Spleen (tissue), 11 donors: ENCODE data around the gene GNAT3. TPM values are rescaled to one million over a fixed set of nuclear protein-coding genes. Genes with fewer than 3 reads are reported as not detected.
A peak's percentile ranks its signal among the peaks of the same experiment; 100 is the strongest.

Experiments
- DNase-seq: peaks from one replicate; pipeline ENCODE4 v3.0.0-alpha.2; 2020
- H3K27ac ChIP-seq, 8 donors: fragments of 200-600 bp; sonication (generic) in 7 of 8; 1 replicate in 4 of 8; 2 replicates in 4 of 8; pipeline versions ENCODE4 v1.5.0 to v1.8.0; 2016 to 2021; ENCODE audit warnings: inconsistent platforms in 4 of 8, mild to moderate bottlenecking in 4 of 8, moderate library complexity in 1 of 8
- H3K27me3 ChIP-seq, 7 donors: fragments of 200-600 bp; sonication (generic) in 6 of 7; replicated peaks in 1 of 7; 1 replicate in 4 of 7; 2 replicates in 3 of 7; pipeline versions ENCODE4 v1.5.0 to v1.8.0; 2016 to 2021; ENCODE audit warnings: inconsistent platforms in 3 of 7, mild to moderate bottlenecking in 1 of 7
- H3K36me3 ChIP-seq, 6 donors: fragments of 200-600 bp; sonication (generic) in 5 of 6; 1 replicate in 4 of 6; 2 replicates in 2 of 6; pipeline versions ENCODE4 v1.5.0 to v1.8.0; 2016 to 2021; ENCODE audit warnings: inconsistent platforms in 2 of 6
- H3K4me1 ChIP-seq, 6 donors: fragments of 200-600 bp; sonication (generic) in 5 of 6; 1 replicate in 3 of 6; 2 replicates in 3 of 6; pipeline versions ENCODE4 v1.5.0 to v1.8.0; 2016 to 2021; ENCODE audit warnings: inconsistent platforms in 3 of 6
- H3K4me3 ChIP-seq, 8 donors: fragments of 200-600 bp; sonication (generic) in 7 of 8; 1 replicate in 4 of 8; 2 replicates in 4 of 8; pipeline versions ENCODE4 v1.5.0 to v1.8.0; 2016 to 2021; ENCODE audit warnings: inconsistent platforms in 4 of 8, mild to moderate bottlenecking in 4 of 8, moderate library complexity in 2 of 8
- H3K9me3 ChIP-seq, 8 donors: fragments of 200-600 bp; sonication (generic) in 7 of 8; 1 replicate in 4 of 8; 2 replicates in 4 of 8; pipeline versions ENCODE4 v1.5.0 to v1.8.0; 2016 to 2021; ENCODE audit warnings: inconsistent platforms in 4 of 8
- CTCF ChIP-seq, 11 experiments: fragments of 200-600 bp in 7 of 11; fragments of 450-650 bp in 4 of 11; sonication (generic) in 4 of 11; IDR thresholded peaks in 8 of 11; conservative IDR thresholded peaks in 3 of 11; 1 replicate in 7 of 11; 2 replicates in 4 of 11; pipeline versions ENCODE4 v1.4.0 to v1.8.0; 2016 to 2021; ENCODE audit warnings: antibody characterized with exemption in 11 of 11, inconsistent platforms in 4 of 11, mild to moderate bottlenecking in 1 of 11
- POLR2A ChIP-seq, 3 donors: fragments of 450-650 bp; IDR thresholded peaks; one replicate each; pipeline ENCODE4 v1.5.1; 2017; ENCODE audit warnings: antibody characterized with exemption in 3 of 3, mild to moderate bottlenecking in 1 of 3
- POLR2AphosphoS5 ChIP-seq, 3 donors: sonication (generic); formaldehyde crosslinking; IDR thresholded peaks; one replicate each; pipeline ENCODE4 v1.5.1; 2017; ENCODE audit warnings: antibody characterized with exemption in 3 of 3
- WGBS, 5 donors: extraction: QIAGEN DNeasy Blood & Tissue Kit in 3 of 5; methylation state at CpG; one replicate each; pipeline versions ENCODE4 v1.1.5 to v1.1.7; 2013 to 2018; 5-methylcytosine and 5-hydroxymethylcytosine counted together
- intact Hi-C: fragments of 100-400 bp; cut with DNase I; formaldehyde crosslinking; loops from one replicate; pipeline ENCODE4 v1.15.0; 2023; ENCODE audit warnings: low total_unique reads
- polyA plus RNA-seq, 3 donors: library from polyadenylated mRNA; stranded (reverse); fragments of 200-250 nt; gene quantifications; one replicate each; pipeline ENCODE4 v1.2.1, GENCODE V29; 2013
- total RNA-seq, 7 donors: library from RNA; depleted of rRNA in 3 of 7; stranded (reverse); fragments of >200 nt in 3 of 7; fragmentation: NEBNext Ultra II Directional in 4 of 7; extraction: Animal tissue kit (Norgen Biotek cat#: 25700) in 4 of 7; gene quantifications; one replicate each; pipeline versions ENCODE4 v1.1.0 to v1.2.1, GENCODE V29; 2016 to 2021
- donor health status: healthy with polysubstance abuse.
- donor health status: DM: no; HTN: no; CAD: no; lungs with moderate emphysema.
- donor health status: DM: no; HTN: no; CAD: no.
- donor health status: Bipolar disorder and iron deficiency.
- donor health status: healthy.
- donor health status: DM: no; HTN: no; CAD: no.
- donor health status: DM: yes; HTN: yes; CAD: no.

Gene GNAT3
- total and polyA plus RNA-seq, 10 donors: not detected

DNA sequence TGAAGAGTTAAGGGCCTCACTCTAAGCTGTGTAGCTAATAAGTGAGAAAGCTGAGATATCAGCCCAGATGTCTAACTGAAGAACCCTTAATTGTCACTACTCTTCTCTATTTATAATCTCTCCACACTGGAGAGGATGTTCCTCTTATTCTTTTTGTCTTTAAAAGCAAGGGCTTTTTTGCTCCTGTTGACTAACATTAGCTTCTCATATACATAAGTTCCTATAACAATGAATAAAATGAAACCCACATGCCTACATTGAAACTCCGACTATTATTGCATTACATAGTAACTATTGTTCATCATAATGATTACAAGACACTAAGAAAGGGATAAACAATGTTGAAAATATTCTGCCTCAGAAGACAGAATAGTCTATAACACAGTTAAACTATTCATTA, 67.1 kb downstream of the GNAT3 start:
- intact Hi-C loops: no loop called here
- no peaks in the 10 kb centered on the region for H3K36me3 ChIP-seq
- H3K9me3 ChIP-seq: no peaks in the 10 kb centered on the region
- peaks cover 0 to 26% (median 5%) of the 10 kb centered on the region in 6 donors for H3K4me1 ChIP-seq
- WGBS, 5 donors: 86 to 91% (median 86%) methylated on average over 1 of the region's 1 CpG
- no peak for DNase-seq
- no peaks in the 10 kb centered on the region for H3K27me3 ChIP-seq
- no peak overlapping the region for H3K27ac ChIP-seq
- TF ChIP-seq CTCF (IDR thresholded peaks at IDR 0.05 in 8 of 11, conservative IDR thresholded peaks at IDR 0.05 in 3 of 11) (no peak), POLR2A (IDR thresholded peaks at IDR 0.05) (no peak), POLR2AphosphoS5 (IDR thresholded peaks at IDR 0.05) (no peak)
- H3K4me3 ChIP-seq: no peak overlapping the region

- H3K4me1 ChIP-seq: peaks cover 0 to 27% (median 5%) of the 10 kb centered on the region in 6 donors
- no peaks in the 10 kb centered on the region for H3K27me3 ChIP-seq
- DNase-seq: no peak
- TF ChIP-seq POLR2A (IDR thresholded peaks at IDR 0.05) (no peak), POLR2AphosphoS5 (IDR thresholded peaks at IDR 0.05) (no peak), CTCF (IDR thresholded peaks at IDR 0.05 in 8 of 11, conservative IDR thresholded peaks at IDR 0.05 in 3 of 11) (no peak)
- H3K27ac ChIP-seq: peak overlapping the region in 3 of 8 donors; percentile 37 to 51 (median 43)
- H3K9me3 ChIP-seq: no peaks in the 10 kb centered on the region
- H3K36me3 ChIP-seq: no peaks in the 10 kb centered on the region
- WGBS, 5 donors: 34 to 81% (median 61%) methylated on average over 3 of the region's 3 CpGs
- intact Hi-C loops: no loop called here
- no peak overlapping the region for H3K4me3 ChIP-seq
Measured at GRCh38 chr7:80443325-80443724, 68.5 kb downstream of the GNAT3 start.

DNA sequence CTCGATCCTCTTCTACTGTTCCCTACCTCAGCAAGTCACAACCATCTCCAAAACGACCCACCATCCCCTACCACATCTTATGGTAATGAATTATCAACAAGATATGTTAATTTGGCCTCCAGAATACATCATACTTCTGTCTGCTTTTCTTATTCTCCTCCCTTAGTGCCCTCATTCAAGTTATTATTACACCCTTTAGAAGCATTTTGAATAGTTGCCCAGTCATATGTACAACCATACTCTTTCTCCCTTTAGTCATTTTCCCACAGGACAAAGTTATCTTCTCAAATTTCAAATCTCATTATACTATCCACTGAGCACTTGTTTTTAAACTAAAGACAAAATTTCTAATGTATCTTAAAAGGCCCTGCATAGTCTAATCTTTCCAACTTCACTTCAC, 71.0 kb downstream of the GNAT3 start:
- TF ChIP-seq CTCF (IDR thresholded peaks at IDR 0.05 in 8 of 11, conservative IDR thresholded peaks at IDR 0.05 in 3 of 11) (no peak), POLR2AphosphoS5 (IDR thresholded peaks at IDR 0.05) (no peak), POLR2A (IDR thresholded peaks at IDR 0.05) (no peak)
- peaks cover 0 to 7% (median 0%) of the 10 kb centered on the region in 8 donors for H3K9me3 ChIP-seq
- intact Hi-C loops: no loop called here
- 17 to 52% (median 33%) methylated on average over 2 of the region's 2 CpGs for WGBS, 5 donors
- no peak for DNase-seq
- H3K4me3 ChIP-seq: no peak overlapping the region
- H3K4me1 ChIP-seq: peaks cover 0 to 27% (median 5%) of the 10 kb centered on the region in 6 donors
- peak overlapping the region in 3 of 8 donors; percentile 31 to 49 (median 41) for H3K27ac ChIP-seq
- no peaks in the 10 kb centered on the region for H3K36me3 ChIP-seq
- H3K27me3 ChIP-seq: no peaks in the 10 kb centered on the region

DNA sequence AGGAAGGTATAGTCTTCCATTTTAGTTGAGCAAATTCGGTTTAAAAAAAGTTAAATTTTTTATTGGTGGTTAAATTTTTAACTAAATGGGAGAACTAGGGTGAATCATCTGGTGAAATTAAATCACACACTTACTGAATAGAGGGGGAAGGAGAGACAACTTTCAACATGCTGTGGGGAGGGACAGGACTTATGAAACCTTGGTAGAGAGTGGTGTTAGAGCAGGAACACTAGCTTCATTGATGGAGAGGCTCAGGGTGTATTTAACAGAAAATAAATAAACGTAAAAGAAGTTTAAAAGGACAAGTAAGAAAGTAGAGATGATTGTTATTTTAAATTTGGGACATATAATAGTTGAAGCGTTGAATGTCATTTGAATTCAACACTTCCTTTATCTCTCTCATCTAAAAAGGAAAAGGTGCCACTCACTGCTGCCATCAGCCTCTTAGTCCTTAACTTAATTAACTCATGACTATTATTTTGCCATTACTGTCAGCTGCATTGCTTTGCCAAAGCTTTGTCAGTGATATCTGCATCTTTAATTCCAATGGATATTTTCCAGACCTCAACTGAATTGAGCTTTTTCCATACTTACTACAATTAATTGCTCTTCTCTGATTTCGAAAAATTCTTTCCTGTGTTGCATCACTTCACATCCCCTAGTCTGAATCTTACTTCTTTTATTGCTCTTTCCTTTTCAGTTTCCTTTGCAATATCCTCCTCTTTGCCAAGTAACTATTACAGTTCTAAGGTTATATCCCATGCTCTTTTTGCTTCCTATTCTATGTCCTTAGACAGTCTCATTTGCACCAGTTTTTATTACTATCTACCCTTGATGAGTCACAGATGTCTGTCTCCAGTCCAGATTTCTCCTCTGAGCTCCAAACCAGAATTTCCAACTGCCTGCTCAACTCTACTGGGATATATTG, 71.7 kb downstream of the GNAT3 start:
- WGBS, 5 donors: 43 to 56% (median 46%) methylated on average over 4 of the region's 4 CpGs
- TF ChIP-seq POLR2AphosphoS5 (IDR thresholded peaks at IDR 0.05) (no peak), POLR2A (IDR thresholded peaks at IDR 0.05) (no peak), CTCF (IDR thresholded peaks at IDR 0.05 in 8 of 11, conservative IDR thresholded peaks at IDR 0.05 in 3 of 11) (no peak)
- H3K4me1 ChIP-seq: peaks cover 0 to 27% (median 5%) of the 10 kb centered on the region in 6 donors
- H3K36me3 ChIP-seq: no peaks in the 10 kb centered on the region
- intact Hi-C loops: loop anchor here (10.0 kb wide), 1 partner anchor 235 kb away; no protein-coding TSS in a partner anchor
- H3K27ac ChIP-seq: peak overlapping the region in 4 of 8 donors; percentile 3 to 49 (median 36)
- H3K9me3 ChIP-seq: peaks cover 0 to 7% (median 0%) of the 10 kb centered on the region in 8 donors
- no peak for DNase-seq
- H3K4me3 ChIP-seq: no peak overlapping the region
- H3K27me3 ChIP-seq: no peaks in the 10 kb centered on the region
